HG02610 (cell line): ENCODE data around the gene CD101.

Source experiments
- ATAC-seq: cut with Tn5 transposase; IDR thresholded peaks from one replicate; pipeline ENCODE4 v1.9.1; 2021; ENCODE audit warnings: mild to moderate bottlenecking, moderate library complexity; ENCODE audit not compliant: unreplicated experiment

The CD101 gene

DNA sequence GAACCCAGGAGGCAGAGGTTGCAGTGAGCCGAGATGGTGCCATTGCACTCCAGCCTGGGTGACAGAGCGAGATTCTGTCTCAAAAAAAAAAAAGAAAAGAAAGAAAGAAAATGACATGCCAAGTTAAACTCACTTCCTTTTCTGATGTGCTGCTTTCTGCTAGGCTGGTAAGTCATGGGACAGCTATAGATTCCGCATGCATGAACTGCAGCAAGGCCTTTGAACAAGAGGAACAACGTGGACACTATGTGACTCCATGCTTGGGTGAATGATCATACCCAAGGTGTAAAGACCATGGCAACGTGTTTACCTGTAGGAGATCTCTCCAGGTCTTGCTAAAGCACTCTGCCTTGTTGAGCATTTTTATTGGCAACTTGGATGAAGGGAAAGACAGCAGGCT is 48.3 kb downstream of the CD101 start:
- ATAC-seq = no peak

DNA sequence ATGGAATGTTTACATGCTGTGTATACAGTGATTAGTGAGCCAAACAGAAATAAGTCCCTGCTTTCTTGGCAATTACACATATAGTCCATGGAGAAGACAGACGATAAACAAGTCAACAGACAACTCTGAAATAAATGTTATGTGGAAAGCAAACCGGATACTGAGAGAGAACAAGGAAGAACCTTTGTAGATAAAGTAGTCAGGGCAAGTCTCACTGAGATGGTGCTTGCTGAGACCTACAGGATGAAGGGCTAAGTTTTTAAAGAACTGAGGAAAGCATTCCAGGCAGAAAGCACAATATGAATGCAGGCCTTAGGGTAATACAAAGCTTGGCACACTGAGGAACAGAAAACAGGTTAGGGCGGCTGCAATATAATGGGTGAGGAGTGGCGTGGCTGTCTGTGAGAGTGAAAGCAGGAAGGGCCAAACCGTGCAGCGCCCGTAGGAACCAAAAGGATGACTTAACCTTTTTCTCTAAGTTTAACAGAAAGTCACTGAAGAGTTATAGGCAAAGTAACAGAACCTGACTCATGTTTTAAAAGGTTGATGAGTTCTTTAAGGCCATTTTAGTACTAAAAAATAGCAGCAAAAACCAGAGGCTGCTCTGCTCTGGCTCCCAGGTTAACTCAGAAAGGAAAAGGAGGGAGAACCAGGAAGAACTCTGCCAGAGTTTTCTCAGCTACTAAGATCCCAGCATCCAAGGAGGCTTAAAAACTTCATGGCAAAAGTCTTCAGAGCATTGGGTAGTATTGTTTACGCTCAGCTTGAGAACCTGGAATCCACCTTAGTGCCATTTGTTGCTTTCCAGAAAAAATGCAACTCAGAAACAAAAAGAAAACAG is 49.9 kb downstream of the CD101 start:
- ATAC-seq = peak; percentile 83

DNA sequence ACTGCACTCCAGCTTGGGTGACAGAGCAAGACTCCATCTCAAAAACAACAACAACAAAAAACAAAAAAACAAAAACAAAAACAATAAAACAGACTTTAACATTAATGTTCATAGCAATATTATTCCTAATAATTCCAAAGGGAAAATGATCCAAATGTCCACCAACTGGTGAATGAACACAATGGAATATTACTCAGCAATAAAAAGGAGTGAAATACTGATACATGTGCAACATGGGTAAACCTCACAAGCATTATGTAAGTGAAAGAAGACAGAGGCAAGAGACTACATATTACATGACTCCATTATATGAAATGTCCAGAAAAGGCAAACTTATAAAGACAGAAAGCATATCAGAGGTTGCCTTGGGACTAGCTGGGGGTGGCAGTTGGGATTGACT is 52.5 kb downstream of the CD101 start:
- no peak for ATAC-seq

DNA sequence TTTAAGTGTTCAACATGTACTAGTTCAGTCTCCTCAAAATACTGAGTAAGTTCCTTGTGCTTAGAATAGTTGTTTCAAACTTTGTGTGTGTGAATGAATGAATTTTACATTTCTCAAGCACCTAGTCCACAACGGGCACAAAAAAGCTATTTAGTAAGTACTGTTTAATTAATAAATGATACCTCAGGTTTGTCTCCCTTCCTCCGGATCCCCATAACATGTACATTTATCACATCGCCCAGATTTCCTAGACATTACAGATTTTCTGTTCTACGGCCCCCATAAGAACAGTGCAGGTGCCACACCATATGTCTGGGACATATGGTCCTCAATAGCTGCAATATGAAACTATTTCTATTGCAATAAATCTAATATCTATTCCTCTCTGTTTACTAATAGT is 57.2 kb downstream of the CD101 start:
- no peak for ATAC-seq

DNA sequence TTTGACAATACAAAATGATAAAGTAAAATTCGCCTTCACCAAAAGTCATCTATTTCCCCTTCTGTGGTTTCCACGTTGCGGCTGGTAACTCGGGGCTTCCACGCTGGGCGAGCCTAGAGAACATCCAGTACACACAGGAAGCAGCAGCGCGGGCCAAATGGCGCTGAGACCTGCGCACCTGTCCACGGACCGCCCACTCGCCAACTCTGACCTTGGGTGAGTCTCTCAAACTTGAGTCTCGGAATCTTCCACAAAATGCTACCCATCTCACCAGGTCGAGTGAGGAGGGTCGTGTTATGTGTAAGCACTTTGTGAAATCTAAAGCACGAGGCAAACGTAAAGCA is 57.7 kb downstream of the CD101 start:
- peak; percentile 20 for ATAC-seq

DNA sequence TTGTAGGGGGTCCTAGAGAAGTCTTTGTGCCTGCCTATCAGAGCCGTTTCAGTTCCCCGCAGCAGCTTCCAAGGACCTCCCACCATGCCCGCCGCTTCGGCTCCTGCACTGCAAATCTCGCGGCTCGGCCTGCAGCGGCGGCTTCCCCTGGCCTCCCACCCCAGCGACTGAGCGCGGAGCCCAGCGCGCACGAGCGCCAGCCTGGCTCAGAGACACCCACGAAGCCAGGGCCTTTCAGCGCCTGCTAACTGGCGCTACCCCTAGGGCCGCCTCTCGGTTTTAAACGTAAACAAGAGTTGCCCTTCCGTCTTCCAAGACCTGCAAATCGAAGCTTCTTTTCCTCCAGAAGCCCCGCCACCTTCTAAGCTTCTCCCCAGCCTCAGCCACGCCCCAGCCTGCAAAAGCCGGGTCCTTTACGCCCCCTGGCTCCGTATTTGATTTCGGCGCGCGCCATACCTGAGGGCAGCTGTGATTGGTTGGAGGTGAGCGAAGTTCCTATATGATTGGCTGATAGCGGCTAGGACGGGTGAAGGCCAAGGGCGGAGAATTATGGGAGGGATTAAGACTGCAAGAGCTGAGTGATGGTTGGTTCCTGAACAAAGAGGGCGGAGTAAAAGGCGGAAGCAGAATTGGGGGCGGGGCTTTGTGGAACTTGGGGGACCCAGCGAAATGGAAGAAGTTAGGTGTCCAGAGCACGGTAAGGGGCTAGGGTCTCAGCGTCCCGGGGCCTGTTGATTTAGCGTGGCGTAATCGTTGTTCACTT is 58.3 kb downstream of the CD101 start, which contains the start of gene TTF2:
TSS of gene TTF2 (plus strand) at position 649 of the 763 bp plus-strand sequence. CDS start at position 670, 21 bp downstream.
- ATAC-seq = peak; percentile 90

DNA sequence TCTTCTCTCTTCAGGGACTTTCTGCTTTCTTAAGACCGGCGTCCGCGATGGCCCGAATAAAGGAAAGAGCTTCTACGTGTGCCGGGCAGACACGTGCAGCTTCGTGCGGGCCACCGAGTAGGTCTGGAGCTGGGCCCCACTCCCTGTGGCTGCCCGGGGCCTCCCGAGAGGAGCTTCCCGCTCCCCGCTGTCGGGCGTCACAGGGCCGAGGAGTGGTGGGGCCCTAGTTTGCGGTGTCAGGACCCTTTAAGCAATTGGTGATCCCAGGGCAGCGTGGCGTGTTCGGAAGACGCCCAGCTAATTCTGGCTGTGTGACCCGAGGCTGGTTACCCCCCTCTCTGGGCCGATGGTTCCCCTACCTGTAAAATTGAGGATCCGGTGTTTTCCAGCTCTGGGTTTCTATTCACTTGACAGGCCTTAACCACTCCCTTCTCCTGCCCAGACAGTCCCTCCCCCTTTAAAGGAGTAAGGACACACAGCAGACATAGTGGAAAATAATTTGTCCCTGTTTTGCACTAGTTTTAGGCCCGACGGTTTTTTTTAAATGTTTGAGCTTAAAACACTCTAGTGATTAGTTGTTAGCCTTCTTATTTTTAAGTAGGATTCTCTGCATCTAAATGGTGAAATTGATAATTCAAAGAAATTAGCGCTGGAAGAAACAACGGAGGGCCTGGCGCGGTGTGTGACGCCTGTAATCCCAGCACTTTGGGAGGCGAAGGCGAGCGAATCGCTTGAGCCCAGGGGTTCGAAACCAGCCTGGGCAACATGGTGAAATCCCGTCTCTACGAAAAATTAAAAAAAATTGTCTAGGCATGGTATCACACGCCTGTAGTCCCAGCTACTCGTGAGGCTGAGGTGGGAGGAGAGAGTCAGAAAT is 59.1 kb downstream of the CD101 start:
- peak; percentile 8 for ATAC-seq

DNA sequence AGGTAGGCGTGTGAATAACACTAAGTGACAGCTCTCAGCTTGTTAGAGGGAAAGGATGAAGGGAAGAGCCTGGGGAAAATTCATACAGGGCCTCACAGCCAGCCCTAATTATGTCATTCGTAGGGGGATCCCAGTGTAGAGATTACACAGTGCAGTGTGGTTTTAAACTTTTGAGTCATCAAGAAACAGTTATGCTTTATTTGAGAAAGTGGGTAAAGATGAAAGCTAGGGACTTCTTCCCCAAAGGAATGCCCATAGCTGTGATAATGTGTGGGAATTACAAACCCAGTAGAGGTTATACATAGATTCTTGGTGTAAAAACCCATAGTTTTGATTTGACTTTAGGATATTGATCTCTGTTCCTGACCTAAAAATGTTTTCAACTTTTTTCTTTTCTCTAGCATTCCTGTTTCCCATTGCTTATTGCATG is 60.4 kb downstream of the CD101 start:
- peak; percentile 58 for ATAC-seq

DNA sequence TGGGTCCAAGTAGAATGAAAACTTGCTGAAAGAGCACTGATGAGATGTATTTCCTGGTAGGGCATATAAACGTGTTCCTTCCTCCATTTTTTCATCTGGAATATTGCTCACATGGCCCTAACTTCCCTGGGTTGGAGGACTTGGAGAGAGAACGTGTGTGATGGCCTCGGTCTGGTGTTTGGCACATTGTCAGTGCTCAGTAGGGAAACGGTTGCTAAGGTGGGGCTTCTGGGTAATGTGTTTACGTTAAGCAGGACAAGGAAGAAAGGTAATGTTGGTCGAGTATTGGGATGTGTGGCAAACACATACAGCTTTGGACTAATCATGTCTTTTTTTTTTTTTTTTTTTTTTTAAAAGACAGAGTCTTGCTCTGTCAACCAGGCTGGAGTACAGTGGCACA is 64.8 kb downstream of the CD101 start:
- ATAC-seq = no peak

DNA sequence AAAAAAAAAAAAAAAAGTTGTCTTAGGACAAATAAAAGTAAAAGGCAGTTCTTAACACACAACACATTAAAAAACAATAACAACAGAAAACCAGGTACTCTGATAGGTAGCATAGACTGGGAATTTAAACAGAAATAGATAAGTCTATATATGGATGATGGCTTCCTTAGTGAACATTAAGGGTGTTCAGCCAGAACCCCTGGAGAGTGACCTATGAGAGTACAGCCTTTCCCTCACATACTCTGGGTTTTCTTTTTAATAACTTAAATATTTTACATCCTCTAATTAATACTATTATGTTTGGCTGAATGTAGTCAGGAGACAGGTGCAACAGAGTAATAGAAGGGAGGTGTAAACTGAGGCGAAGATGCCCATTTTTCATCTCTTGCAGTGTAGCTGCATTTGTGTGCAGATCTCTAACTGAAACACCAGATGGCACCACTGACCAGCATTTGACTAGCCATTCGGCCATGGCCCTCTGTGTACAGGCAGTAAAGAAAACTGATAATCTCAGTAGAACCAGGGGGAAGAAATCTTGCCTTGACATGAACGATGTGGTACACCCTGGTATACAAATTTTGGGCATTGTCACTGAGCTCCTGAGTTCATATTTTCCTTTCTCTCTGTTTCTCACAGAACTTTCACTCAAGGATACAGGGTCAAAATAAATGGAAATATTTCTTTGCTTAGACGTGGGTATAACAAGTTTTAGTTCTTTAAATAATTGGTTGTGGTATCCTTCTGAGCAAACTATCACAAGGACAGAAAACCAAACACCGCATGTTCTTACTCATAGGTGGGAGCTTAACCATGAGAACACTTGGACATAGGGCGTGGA is 66.2 kb downstream of the CD101 start:
- ATAC-seq = peak; percentile 59

DNA sequence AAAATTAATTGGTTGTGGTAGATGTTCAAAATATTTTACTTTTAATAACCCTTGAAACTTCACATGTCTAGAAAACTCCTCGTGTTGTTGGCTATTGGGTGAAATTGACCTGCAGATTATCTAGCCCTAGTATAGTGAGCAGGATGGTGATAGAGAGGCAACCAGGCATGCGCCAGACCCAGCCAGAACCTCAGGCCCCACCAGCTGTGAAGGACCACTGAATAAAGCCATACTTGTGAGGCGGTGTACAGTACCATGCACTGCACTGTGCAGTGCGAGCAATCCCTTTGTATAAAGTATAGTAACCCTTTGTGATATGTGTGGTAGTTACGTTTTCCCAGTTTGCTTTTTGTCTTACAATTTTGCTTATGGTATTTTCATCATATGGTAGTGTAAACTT is 67.0 kb downstream of the CD101 start:
- ATAC-seq = no peak

DNA sequence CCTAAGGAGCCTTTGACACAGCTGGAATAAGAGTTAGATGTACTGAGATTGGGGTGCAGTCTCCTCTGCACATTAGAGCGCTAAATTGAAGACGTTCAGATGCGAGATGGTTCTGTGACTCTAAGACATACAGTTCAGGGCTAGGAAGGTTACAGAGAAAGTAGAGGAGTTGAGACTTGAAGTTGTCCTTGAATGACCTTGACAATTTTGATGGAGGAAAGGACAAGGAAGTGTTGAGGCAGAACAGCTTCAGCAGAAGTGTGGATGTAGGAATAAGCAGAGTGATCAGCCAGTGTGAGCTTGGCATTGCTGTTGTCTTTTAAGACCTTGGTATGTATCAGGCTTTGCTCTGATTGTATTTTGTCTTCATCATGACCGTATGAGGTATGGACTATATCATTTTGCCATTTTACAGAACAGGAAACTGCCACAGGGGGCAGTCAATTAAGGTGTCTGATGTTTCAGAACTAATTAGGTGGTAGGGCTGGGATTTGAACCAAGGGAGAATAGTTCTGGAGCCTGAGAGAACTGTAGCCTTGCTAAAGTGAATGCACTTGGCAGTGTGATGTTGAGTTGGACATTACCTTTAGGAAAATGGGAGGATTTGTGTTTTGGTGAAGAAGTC is 67.8 kb downstream of the CD101 start:
- no peak for ATAC-seq

DNA sequence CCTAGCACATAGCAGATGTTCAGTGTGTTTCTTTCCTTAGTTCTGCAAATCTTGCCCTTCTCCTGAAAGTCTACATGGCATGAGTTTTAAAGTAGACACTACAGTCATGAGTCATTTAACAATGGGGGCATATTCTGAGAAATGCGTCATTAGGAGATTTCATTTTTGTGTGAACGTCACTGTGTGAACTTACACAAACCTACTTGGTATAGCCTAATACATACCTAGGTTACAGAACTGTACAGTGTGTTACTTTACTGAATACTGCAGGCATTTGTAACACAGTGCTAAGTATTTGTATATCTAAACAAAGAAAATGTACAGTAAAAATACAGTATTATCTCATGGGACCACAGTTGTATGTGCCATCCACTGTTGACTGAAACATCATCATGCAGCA is 68.6 kb downstream of the CD101 start:
- ATAC-seq = no peak

DNA sequence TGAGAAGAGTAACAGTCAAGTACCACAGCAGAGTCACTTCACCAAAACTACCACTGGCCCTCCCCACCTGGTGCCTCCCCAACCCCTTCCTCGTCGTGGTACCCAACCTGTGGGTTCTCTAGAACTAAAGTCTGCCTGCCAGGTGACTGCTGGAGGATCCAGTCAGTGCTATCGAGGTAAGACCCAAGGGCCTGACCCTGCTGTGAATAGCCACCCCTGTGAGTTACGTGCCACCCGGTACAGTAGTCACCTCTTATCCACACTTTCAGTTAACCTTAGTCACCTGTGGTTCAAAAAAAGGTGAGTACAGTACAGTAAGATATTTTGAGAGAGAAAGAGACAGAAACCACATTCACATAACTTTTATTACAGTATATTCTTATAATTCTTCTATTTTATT is 75.1 kb downstream of the CD101 start:
- no peak for ATAC-seq

DNA sequence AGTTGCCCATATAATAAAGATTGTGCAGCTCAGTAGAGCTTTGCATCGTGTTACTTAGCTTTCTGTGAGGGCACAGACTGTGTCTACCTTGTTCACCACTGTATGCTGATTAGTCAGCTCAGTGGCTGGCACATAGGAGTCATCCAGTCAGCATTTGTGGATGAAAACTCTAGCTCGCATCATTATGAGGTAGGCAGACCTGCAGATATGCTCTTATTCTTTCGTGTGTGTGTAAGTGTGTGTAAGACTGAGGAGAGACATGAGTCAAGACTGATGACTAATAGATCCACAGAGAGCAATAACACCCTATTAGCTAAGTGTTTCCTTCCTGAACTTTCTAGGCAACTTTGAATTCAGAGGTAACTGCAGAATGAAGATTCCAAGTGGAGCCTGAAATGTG is 75.7 kb downstream of the CD101 start:
- no peak for ATAC-seq

DNA sequence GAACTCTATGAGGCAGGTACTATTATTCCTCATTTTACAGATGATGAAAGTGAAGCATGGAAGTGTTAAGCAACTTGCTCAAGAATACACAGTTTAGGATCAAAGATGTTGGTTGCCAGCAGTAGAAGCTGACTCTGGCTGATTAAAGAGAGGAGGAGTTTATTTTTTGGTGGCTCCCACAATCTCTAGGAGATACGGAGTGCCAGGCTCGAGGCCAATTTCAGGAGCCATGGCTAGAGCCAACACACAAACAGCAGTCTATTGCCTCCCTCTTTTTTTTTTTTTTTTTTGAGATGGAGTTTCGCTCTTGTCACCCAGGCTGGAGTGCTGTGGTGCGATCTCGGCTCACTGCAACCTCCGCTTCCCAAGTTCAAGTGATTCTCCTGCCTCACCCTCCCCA is 78.2 kb downstream of the CD101 start:
- ATAC-seq = no peak

DNA sequence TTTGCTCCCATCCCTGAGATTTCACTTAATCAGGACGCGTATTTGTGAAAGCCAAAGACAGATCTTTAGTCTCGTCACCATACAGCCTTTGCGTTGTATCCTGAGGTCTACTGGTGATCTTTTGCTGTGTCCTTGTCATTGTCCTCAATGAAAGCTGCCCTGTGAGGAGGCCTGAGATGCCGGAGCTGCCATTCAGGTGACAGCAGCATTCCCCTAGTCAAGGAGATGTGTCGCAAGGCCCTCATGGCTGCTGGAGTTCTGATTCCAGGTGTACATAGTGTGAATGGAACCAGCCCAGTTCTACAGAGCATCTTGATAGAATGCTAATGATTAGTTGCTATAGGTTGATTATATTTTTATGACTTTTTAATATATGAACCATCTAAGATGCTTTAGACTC is 82.7 kb downstream of the CD101 start:
- no peak for ATAC-seq
